ENCODE results near the gene SMARCAL1. TPM values are rescaled to one million over a fixed set of nuclear protein-coding genes. Genes with fewer than 3 reads are reported as not detected.
"Not testable (repeated sequence)": the region's sequence is repeated elsewhere in the genome, so short reads cannot be mapped to it uniquely, and the experiment has no call there.

Gene SMARCAL1
- total RNA-seq, 1 donor from 2014 or later: 6.5 TPM

GRCh38 chr2:216498379-216499352, 86.4 kb downstream of the SMARCAL1 start, which contains the start of gene RPL37A:
RPL37A (plus strand) TSS chr2:216498844; CDS start chr2:216498875, 31 bp downstream.
- DNase-seq (ENCODE audit: low spot score): peak; percentile 94
- peak; percentile 97 for ATAC-seq

DNA sequence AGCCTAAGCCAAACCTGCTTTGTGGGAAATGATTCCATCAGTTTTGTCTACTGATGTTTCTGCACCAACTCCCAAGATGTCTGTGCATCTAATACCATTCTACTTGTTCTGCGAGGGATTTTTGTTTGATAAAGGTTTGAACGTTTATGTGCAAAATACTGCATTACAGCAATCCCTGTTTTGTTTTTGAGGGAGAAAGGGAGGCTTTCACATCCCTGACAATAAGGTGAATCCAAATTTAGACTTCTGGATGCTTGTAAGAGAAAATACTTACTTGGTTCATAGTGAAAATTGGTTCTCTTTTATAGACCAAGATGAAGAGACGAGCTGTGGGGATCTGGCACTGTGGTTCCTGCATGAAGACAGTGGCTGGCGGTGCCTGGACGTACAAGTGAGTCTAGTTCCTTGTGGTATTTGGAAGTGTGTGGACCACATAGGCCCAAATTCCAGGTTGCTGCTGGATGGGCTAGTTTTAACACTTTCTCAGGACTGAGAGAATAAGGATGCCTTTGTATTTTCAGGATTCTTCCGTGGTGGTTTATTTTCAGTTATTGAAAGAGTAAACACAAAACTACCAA, 87.4 kb downstream of the SMARCAL1 start:
- DNase-seq (ENCODE audit: low spot score) (no peak), ATAC-seq (no peak)

- ATAC-seq (no peak), DNase-seq (ENCODE audit: low spot score) (no peak)
These were observed 88.3 kb downstream of the SMARCAL1 start for GRCh38 chr2:216500572-216500971.

DNA sequence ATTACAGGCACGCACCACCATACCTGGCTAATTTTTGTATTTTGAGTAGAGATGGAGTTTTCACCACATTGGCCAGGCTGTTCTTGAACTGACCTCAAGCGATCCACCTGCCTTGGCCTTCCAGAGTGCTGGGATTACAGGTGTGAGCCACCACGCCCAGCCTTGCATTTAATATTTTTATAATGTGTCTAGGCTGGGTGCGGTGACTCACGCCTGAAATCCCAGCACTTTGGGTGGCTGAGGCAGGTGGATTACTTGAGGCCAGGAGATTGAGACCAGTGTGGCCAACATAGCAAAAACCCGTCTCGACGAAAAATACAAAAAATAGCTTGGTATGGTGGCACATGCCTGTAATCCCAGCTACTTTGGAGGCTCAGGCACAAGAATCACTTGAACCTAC, 89.6 kb downstream of the SMARCAL1 start:
- DNase-seq (ENCODE audit: low spot score) (no peak), ATAC-seq (no peak)

GRCh38 chr2:216502381-216503158, 90.3 kb downstream of the SMARCAL1 start:
- no peak for DNase-seq (ENCODE audit: low spot score)
- ATAC-seq: no peak

DNA sequence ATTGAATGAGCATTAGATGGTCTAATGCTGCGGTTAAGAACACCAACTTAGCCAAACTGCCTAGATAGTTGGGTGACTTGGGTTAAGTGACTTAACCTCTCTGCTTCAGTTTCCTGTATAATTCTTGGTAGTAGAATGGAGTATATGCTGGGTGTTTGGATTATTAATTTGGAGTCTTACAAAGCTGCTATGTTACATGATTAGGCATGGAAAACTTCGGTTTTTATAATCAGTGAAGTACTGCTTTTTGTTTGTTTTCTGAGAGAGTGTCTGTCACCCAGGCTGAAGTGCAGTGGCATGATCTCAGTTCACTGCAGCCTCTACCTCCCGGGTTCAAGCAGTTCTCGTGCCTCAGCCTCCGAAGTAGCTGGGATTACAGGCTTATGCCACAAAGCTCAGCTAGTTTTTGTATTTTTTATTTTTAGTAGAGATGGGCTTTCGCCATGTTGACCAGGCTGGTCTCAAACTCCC, 90.9 kb downstream of the SMARCAL1 start:
- ATAC-seq: no peak

DNA sequence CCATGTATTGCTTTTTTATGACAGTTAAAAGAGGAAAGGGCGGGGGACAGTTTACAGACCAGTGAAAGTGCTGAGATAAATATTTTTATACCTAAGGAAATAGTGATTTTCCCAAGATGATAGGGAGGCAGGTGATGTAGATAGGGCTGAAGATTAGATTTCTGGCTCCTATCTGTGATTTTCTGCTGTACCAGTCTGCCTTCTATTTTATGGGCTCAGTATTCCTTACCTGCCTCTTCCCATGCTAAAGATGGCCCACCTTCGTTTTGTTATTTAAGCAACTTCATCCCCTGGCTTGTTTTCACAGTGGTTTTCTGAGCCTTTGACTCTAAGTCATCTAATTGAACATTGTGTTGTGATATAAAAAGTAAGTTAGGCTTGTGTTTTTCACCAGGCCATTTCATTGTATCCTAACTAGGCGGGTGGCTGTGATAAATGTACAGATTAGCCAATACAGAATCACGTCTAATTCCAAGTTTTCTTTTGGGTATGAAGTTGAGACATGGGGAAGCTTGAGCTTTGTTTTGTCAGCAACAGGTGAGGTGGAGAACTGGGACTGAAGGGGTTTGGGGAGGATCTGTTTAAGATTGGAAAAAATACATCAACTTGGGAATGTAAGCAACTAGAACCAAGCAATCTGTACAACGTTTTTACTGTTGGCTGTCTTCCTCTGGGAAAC, 91.6 kb downstream of the SMARCAL1 start:
- DNase-seq (ENCODE audit: low spot score): no peak

More for the DNA sequence above, 90.9 kb downstream of the SMARCAL1 start:
- no peak for DNase-seq (ENCODE audit: low spot score)

DNA sequence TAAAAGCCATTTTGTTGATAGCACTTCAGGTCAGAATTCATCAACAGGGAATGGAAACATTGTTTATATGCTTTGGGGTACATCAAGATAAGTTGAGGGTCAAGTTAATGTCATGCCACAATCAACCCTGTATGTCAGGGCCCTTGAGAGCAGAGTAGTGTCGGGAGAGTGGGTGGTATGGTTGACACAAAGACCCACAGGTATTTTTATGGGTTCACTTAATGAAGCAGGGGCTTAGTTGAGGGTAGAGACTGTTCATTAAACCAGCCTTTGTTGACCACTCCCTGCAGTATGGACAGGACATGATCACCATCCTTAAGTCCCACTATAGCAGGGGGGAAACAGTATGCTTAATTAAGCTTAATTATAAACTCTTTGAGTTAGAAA, 92.1 kb downstream of the SMARCAL1 start:
- DNase-seq (ENCODE audit: low spot score) (no peak), ATAC-seq (no peak)

More for the DNA sequence above, 91.6 kb downstream of the SMARCAL1 start:
- no peak for ATAC-seq

- ATAC-seq (no peak), DNase-seq (ENCODE audit: low spot score) (no peak)
These were observed 93.1 kb downstream of the SMARCAL1 start for GRCh38 chr2:216505133-216506106.

- peak; percentile 21 for ATAC-seq
These were observed 95.2 kb downstream of the SMARCAL1 start for GRCh38 chr2:216507220-216508160.

DNA sequence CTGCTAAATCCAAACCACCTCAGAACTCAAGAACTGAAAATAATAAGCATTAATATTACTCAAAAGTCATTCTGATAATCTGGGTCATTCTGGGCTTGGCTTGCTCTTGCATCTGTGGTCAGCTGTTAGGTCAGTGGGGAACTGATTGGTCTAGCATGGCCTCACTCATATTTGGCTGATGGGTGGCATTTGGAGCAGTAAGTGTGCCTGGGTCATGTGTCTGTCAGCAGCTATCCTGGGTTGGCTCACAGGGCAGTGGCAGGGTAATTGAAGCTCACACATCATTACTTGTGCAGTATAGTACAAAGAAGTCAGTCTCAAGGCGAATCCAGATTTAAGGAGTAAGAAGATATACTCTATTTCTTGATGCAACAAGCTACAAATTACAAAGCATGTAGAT, 95.9 kb downstream of the SMARCAL1 start:
- ATAC-seq (peak; percentile 16), DNase-seq (ENCODE audit: low spot score) (no peak)

More at GRCh38 chr2:216507220-216508160, 95.2 kb downstream of the SMARCAL1 start:
- DNase-seq (ENCODE audit: low spot score): no peak

DNA sequence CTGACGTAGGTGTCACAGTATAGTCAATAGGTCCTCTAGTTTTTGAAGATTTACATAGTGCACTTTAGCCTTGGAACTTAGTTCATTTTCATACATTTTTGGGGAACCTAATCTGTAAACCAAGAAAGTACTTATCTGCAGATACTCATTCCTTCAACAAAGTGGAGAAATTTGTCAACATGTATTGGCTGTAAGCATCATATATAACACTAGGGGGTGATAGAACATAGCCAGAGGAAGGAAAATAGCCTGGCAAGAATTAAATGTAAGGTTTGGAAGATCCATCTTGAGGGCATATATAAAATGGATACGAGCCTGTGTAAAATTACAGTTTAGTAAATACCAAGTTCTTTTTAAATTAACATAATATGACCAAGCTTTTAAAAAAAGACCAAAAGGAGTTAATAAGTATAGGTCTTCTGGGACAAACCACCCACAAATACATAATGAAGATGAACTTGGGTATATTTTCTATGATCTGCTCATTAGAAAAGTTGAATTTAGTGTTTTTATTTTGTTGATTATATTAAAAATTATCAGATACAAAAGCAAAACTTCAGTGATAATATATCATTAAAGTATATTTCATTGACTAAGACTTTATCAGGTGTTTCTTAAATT, 104.6 kb downstream of the SMARCAL1 start:
- no peak for DNase-seq (ENCODE audit: low spot score)

DNA sequence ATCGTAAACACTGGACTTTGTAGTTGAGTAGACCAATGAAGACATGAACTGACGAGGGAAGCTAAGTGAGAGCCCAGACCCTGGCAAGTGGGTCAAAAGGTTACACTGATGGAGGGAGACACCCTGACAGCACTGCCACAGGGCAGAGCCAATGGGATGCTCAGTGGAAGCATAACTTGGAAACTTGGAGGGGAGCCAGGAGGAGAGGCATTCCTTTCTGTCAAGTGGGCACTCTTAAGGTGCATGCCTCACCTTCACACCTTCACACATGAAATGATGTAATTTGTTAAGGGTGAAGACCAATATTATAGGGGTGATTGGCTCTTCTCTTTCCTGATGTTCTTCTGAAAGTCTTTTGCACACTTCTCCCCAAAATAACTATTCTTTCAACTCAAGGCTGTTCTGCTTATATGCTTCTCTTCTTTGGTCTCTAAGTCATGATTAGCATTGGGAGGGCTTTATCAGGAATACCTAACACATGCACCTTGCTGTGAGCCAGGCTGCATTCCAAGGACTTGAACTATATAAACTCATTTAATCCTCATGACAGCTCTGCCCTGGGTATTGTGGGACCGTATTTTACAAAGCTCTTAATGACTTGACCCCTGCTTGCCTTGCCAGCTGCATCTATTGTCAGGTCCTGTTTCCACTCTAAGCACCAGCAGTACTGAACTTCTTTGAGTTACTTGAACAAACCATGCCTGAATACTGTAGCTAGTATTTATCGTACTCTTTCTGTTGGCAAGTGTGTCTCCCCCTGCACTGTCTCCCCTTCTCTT, 105.4 kb downstream of the SMARCAL1 start:
- no peak for ATAC-seq

More for the DNA sequence above, 104.6 kb downstream of the SMARCAL1 start:
- peak; percentile 63 for ATAC-seq

GRCh38 chr2:216518566-216519119, 106.4 kb downstream of the SMARCAL1 start:
- DNase-seq (ENCODE audit: low spot score); ATAC-seq: not testable (repeated sequence)

More for the DNA sequence above, 105.4 kb downstream of the SMARCAL1 start:
- DNase-seq (ENCODE audit: low spot score): no peak

DNA sequence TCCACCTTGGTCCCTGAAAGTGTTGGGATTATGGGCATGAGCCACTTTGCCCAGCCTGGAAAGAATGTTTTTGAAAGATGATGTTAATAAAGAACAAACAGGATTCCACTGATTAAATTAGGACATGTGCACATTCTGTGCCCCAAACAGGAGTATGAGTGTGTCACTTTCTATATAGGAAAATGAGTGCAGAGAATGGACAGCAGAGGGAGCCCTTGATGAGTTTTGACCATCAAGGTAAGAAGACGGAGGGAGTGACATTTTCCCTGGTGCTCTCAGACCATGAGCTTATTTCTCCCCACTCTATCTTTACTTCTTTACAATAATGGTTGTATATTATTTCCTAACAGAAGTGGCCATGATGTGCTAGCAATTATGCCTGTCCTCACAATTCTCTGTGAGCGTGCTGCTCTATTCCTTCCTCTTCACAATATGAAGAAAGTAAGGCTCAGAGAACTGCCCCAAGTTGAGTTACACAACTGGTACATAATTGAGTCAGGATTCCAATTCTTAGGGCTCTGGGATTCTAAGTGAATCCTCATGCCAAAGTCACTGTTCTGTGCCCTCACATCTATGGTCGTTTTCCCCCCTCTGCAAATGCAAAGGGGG, 107.0 kb downstream of the SMARCAL1 start:
- ATAC-seq (peak; percentile 92), DNase-seq (ENCODE audit: low spot score) (peak; percentile 61)

- ATAC-seq (no peak), DNase-seq (ENCODE audit: low spot score) (no peak)
These were observed 107.8 kb downstream of the SMARCAL1 start for GRCh38 chr2:216520112-216520511.
